BE2C (cell line): Measurements from ENCODE around the gene ALK.
"Not testable (repeated sequence)": the region's sequence is repeated elsewhere in the genome, so short reads cannot be mapped to it uniquely, and the experiment has no call there.

Experiments
- DNase-seq: peaks from one replicate; pipeline ENCODE4 v3.0.0-alpha.2; 2020
- H3K27me3 ChIP-seq: fragments of 250-450 bp; sonication (Bioruptor Pico); 2 replicates; pipeline ENCODE4 v1.5.1; 2020; ENCODE audit warnings: mild to moderate bottlenecking
- H3K36me3 ChIP-seq: fragments of 250-450 bp; sonication (Bioruptor Pico); 2 replicates; pipeline ENCODE4 v1.5.1; 2020; ENCODE audit warnings: mild to moderate bottlenecking
- H3K4me1 ChIP-seq: fragments of 250-450 bp; sonication (Bioruptor Pico); 2 replicates; pipeline ENCODE4 v1.5.1; 2020
- H3K4me3 ChIP-seq: 2 replicates; pipeline ENCODE4 v1.5.1; 2011; ENCODE audit warnings: low read depth, low read length
- H3K9me3 ChIP-seq: fragments of 250-450 bp; sonication (Bioruptor Pico); 2 replicates; pipeline ENCODE4 v1.5.1; 2020
- TF ChIP-seq, protein P1 (sequence below): IDR thresholded peaks from 2 replicates; pipeline ENCODE4 v1.5.1; 2012; ENCODE audit warnings: mild to moderate bottlenecking, low read depth, low read length

ALK gene

DNA sequence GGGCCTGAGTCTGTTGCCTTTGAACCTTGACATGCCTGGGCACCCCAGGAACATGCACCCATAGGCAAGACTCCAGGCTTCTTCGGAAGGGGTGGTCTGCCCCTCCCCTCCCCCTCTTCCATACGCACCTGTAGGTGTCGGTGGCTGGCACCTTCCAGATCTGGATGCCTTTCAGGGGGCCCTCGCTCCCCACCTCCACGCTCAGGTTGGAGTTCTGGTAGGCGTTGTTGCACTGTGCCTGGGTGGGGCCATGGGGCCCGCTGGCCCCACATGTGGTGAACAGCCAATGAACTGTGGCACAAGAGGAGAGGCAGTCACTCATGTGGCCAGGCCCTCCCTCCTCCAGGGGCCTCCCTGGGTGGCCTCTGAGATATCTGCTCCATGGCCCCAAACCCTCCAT lies 670.4 kb downstream of the ALK start:
- Histone ChIP-seq H3K27me3 (no peaks in the 10 kb centered on the region), H3K4me3 (no peak overlapping the region), H3K9me3 (no peaks in the 10 kb centered on the region), H3K36me3 (no peaks in the 10 kb centered on the region), H3K4me1 (peaks cover 41% of the 10 kb centered on the region)
- TF ChIP-seq, protein P1, sequence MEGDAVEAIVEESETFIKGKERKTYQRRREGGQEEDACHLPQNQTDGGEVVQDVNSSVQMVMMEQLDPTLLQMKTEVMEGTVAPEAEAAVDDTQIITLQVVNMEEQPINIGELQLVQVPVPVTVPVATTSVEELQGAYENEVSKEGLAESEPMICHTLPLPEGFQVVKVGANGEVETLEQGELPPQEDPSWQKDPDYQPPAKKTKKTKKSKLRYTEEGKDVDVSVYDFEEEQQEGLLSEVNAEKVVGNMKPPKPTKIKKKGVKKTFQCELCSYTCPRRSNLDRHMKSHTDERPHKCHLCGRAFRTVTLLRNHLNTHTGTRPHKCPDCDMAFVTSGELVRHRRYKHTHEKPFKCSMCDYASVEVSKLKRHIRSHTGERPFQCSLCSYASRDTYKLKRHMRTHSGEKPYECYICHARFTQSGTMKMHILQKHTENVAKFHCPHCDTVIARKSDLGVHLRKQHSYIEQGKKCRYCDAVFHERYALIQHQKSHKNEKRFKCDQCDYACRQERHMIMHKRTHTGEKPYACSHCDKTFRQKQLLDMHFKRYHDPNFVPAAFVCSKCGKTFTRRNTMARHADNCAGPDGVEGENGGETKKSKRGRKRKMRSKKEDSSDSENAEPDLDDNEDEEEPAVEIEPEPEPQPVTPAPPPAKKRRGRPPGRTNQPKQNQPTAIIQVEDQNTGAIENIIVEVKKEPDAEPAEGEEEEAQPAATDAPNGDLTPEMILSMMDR = no peak
- DNase-seq = no peak

DNA sequence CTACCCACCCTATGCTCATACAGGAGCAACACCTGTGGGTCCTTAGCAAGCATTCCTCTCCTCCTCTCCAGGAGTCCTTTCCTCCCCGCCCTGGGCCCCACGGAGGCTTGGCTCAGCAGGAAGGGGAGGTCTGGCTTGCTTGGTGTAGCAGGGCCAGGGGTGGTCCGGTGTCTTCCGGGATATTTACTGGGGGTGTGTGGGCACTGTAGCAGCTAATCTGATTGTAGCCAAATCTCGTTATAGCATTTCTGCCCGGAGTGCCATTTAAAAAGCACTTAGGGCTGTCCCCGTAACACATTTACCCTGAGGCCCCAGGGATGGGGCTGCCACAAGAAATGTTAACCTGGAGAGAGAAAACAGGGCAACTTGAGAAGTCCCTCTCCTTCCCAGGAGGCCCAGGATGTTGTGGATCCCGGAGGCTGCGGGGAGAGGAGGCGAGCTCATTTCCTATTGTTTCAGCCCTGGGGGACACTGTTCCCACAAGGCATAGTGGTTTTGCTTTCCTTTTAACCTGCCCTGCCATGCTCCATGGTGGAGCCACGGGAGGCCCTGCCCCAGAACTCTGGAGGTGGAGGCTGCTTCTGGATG lies 671.6 kb downstream of the ALK start:
- Histone ChIP-seq H3K4me1 (peaks cover 41% of the 10 kb centered on the region), H3K4me3 (no peak overlapping the region), H3K27me3 (no peaks in the 10 kb centered on the region), H3K36me3 (no peaks in the 10 kb centered on the region), H3K9me3 (no peaks in the 10 kb centered on the region)
- peak; percentile 85 for DNase-seq
- TF ChIP-seq, protein P1 = no peak

- peaks cover 29% of the 10 kb centered on the region for H3K4me1 ChIP-seq
- no peak overlapping the region for H3K4me3 ChIP-seq
- TF ChIP-seq, protein P1 = no peak
- no peaks in the 10 kb centered on the region for H3K27me3 ChIP-seq
- no peaks in the 10 kb centered on the region for H3K36me3 ChIP-seq
- H3K9me3 ChIP-seq = no peaks in the 10 kb centered on the region
- DNase-seq = no peak
These were observed 674.0 kb downstream of the ALK start for GRCh38 chr2:29247336-29247914.

DNA sequence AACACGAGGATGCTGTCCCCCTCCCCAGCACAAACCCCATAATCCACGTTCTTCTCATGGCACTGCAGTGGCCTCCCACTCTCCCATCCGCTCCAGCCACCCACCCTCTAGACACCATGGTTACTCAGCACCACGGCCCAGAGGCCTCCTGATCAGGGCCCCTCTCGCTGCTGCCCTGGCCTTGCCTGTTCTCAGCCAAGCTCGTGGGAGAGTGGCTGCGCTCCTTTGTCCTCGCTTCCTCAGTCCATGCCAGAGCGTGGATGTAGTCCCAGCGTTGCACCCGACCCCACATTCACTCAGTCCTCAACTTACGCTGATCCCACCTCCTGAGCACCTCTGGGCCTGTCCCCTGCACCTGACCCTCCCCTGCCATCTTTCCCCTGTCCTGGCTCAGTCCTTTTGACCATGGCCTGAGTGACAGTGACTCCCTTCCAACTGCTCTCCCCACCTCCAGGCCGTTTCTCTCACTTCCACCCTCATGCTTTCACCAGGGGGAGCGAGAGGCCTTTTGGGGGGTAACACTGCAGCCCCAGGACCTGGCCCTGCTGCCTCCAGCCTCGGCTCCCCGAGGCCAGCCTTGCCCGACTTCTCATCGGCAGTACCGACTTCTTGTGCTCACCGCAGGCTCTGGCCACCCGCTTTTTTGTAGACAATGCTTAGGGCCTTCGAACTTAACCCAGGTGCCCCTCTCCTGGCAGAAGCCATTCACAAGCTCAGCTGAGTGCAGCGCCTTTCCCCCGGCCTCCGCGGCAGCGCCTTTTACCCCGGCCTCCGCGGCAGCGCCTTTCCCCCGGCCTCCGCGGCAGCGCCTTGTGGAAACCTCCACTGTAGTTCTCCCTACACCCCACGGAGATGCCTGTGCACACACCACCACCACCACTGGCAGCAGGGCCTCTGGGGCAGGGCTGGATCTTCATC lies 674.7 kb downstream of the ALK start:
- TF ChIP-seq, protein P1 = no peak
- no peaks in the 10 kb centered on the region for H3K36me3 ChIP-seq

GRCh38 chr2:29245742-29246382 lies 675.5 kb downstream of the ALK start:
- Histone ChIP-seq H3K4me3 (no peak overlapping the region), H3K27me3 (no peaks in the 10 kb centered on the region), H3K4me1 (peaks cover 26% of the 10 kb centered on the region), H3K36me3 (no peaks in the 10 kb centered on the region), H3K9me3 (no peaks in the 10 kb centered on the region)
- no peak for DNase-seq
- TF ChIP-seq, protein P1 = no peak

More for the DNA sequence above, 674.7 kb downstream of the ALK start:
- no peaks in the 10 kb centered on the region for H3K27me3 ChIP-seq
- no peak for DNase-seq
- no peak overlapping the region for H3K4me3 ChIP-seq
- peaks cover 29% of the 10 kb centered on the region for H3K4me1 ChIP-seq
- H3K9me3 ChIP-seq = no peaks in the 10 kb centered on the region

DNA sequence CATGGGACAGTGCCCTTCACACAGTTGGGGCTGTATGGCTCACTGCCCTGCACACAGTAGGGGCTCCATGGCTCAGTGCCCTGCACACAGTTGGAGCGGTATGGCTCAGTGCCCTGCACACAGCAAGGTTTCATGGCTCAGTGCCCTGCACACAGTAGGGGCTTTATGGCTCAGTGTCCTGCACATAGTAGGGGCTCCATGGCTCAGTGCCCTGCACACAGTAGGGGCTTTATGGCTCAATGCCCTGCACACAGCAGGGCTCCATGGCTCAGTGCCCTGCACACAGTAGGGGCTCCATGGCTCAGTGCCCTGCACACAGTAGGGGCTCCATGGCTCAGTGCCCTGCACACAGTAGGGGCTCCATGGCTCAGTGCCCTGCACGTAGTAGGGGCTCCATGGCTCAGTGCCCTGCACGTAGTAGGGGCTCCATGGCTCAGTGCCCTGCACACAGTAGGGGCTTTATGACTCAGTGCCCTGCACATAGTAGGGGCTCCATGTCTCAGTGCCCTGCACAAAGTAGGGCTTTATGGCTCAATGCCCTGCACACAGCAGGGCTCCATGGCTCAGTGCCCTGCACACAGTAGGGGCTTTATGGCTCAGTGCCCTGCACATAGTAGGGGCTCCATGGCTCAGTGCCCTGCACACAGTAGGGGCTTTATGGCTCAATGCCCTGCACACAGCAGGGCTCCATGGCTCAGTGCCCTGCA lies 676.2 kb downstream of the ALK start:
- peaks cover 26% of the 10 kb centered on the region for H3K4me1 ChIP-seq
- not testable (repeated sequence) for H3K9me3 ChIP-seq, DNase-seq, H3K27me3 ChIP-seq, H3K36me3 ChIP-seq, H3K4me3 ChIP-seq
